GM19468 (cell line): ENCODE measurements around the gene UGDH.
"Not testable (repeated sequence)": the region's sequence is repeated elsewhere in the genome, so short reads cannot be mapped to it uniquely, and the experiment has no call there.

Experiments
- ATAC-seq: cut with Tn5 transposase; IDR thresholded peaks from one replicate; pipeline ENCODE4 v1.9.1; 2021; ENCODE audit warnings: mild to moderate bottlenecking, moderate library complexity, moderate number of reproducible peaks; ENCODE audit not compliant: unreplicated experiment; ENCODE audit errors: extremely low read depth

Gene UGDH

GRCh38 chr4:39530682-39531081 is 3.4 kb upstream of the UGDH start:
- no peak for ATAC-seq

DNA sequence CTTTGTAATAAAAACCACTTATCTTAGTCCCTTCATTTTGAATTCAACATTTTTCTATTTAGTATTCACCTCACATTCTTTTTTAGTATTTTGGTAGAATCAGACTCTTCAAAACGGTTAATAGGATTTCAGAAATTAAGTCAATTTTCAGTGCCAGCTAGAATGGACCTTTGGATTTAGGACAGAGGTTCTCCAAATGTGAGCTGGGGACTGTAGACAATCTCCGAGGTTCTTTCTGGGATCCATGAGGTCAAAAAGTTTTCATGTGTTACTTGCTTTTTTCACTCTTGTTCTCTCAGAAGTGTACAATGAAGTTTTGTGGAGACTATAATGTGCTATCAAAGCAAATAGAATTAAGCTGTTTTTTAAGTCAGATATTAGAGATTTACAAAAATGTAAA is 2.3 kb upstream of the UGDH start:
- no peak for ATAC-seq

DNA sequence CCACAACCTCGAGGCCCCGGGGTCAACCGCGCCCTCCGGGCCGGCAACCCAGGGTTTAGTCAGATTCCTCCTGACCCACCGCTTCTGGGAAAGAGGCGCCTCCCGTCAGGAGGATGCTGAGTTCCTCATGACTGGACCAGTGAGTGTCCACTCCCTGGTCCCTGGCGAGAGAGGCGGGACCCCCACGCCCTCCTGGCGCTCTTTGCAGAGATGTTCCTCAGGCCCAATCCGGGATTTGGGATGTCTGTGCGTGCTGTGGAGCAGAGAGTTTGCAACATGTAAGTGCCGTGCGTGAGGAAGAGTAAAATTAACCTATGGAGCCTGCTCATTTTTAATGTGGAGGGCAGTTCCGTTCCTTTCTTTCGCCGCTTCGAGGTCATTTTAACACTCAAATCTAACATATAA is 824 bp upstream of the UGDH start:
- no peak for ATAC-seq

DNA sequence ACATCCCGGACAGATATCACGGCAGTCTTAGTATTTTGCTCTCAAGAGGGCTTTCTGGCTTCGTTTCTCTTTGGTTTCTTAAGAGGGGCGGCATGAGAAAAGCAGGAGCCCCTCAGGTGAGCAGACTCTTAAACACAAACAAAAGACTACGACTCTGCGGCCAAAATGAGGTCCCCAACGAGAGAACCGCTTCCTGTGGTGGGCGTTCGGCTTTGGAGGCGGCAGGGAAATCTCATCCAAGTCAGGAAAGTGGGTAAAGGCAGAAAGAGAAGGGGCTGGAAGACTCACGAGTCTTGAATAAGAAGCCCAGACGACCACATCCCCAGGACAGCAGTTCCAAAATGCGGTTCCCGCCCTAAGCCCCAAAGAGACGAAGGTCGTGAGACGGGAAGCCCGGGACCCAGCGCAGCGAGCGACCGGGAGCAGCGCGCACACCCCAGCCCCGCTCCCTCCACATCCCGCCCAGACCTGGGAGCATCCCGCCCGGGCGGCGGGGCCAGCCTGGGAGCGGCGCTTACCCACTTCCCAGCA is 409 bp downstream of the UGDH start:
- no peak for ATAC-seq

DNA sequence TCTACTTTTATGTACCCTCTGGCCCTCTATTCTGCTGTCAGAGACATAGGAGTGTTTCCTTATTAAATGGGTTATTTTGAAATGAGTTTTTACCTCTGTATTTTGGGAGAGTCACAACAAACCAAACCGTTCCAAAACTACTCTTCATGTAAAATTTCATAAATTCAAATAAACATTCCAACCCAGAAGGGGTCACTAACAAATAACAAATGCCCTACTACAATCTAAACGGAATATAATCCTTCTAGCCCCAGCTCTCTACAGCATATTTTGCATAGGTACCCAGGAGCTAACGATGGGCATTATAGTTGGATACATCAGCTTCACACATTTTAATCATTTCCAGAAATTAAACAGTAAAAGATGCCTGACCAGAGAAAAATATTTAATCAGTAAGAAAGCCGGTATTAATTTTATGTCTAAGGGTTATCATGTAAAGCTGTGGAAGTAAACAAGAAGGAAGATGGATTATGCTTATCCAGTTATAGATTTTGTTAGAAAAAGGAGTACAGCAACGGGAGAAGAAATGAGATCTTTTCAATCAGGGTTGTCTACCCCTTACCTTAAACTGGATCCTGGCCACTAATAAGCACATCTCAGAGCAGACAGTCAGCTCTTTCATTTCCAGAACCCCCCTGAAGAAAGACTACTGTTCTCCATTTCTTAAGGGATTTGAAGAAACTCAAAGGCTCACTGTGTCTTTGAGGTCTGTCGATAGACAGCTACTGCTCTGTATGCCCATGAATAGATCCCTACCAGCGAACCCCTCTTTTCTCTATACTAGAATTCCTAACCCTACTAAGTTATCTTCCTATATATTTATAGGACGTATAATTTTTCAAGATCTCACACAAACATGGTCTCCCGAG is 1.2 kb downstream of the UGDH start:
- no peak for ATAC-seq

GRCh38 chr4:39524161-39524957 is 2.9 kb downstream of the UGDH start:
- no peak for ATAC-seq

DNA sequence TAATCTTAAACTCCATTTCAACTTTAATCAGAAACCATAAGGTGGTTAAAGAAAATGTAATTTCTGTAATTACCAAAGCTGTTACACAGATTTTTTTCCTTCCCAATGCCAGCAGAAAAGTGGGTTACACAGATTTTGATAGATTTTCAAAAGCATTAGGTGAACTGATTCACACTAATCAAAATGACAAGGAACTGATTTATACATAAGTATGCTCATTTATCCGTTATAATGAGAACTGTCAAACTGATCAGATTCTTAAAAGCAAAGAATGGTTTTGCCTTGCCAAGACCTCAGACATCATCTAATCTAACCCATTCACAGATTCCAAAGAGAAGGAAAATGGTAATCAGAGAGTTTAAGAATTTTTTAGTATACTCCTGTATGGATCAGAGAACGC is 5.2 kb downstream of the UGDH start:
- ATAC-seq: no peak

- ATAC-seq: no peak
Observed at GRCh38 chr4:39521253-39521919, 5.9 kb downstream of the UGDH start.

- ATAC-seq: no peak
Observed at GRCh38 chr4:39518484-39518883, 8.8 kb downstream of the UGDH start.

DNA sequence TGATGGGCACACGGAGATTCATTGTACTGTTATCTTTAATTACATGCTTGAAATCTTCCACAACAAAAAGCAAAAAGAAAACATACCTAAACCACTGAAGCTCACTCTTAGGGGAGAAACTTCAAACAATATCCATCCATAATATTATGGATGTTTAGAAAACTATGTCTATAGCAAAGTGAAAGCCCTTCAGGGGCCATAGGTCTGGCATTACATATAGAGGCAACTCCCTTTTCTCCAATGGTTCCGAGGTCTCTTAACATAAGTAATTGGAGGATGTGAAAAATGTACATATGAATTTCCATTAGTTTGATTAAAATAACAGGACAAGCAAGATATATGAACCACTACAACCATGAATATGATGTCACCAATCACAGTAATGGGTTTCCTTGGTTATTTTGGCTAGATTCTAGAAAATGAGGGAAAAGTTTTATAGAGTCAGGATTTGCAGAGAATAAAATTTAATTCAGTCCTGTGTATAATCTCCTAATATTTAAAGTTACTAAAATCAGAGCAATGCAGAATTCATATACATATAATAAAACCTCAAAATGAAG is 10.8 kb downstream of the UGDH start:
- no peak for ATAC-seq

DNA sequence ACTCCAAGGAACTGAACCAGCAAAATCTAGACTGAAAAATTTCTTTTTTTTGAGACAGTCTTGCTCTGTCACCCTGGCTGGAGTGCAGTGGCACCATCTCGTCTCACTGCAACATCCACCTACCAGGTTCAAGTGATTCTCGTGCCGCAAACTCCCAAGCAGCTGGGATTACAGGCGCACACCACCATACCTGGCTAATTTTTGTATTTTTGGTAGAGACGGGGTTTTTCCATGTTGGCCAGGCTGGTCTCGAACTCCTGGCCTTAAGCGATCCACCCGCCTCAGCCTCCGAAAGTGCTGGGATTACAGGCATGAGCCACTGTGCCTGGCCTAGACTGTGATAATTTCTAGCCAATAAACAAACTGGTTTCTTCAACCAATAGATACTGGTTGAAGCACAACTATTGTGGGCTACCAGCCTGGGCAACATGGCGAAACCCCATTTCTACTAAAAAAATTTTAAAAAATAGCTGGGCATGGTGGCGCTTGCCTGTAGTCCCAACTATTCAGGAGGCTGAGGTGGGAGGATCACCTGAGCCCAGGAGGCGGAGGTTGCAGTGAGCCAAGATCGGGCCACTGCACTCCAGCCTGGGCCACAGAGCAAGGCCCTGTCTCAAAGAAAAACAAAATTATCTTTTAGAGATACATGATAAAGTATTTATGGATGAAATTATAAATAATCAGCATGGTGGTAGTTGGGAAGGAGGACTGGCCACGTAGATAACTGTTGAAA is 11.4 kb downstream of the UGDH start:
- ATAC-seq: not testable (repeated sequence)

DNA sequence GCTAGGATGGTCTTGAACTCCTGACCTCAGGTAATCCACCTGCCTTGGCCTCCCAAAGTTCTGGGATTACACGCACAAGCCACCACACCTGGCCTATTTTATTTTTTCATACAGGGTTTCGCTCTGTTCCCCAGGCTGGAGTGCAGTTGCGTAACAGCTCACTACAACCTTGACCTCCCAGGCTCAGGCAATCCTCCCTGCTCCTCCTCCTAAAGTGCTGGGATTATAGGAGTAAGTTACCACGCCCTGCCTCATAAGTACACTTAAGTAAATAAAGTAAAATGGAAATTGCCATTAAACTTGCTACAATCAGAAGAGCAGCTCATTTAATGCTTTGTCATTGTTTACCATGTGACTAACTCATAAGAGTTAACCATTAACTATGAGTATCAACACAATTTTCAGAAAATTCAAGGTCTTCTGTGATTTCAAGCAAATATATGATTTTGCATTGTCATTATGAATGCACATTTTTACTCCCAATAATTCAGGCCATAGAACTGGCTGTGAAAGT is 12.3 kb downstream of the UGDH start:
- ATAC-seq: no peak

GRCh38 chr4:39514266-39514665 is 13.0 kb downstream of the UGDH start:
- not testable (repeated sequence) for ATAC-seq

GRCh38 chr4:39510348-39510929 is 16.8 kb downstream of the UGDH start:
- ATAC-seq: no peak

GRCh38 chr4:39505581-39505980 is 21.7 kb downstream of the UGDH start:
- ATAC-seq: no peak

DNA sequence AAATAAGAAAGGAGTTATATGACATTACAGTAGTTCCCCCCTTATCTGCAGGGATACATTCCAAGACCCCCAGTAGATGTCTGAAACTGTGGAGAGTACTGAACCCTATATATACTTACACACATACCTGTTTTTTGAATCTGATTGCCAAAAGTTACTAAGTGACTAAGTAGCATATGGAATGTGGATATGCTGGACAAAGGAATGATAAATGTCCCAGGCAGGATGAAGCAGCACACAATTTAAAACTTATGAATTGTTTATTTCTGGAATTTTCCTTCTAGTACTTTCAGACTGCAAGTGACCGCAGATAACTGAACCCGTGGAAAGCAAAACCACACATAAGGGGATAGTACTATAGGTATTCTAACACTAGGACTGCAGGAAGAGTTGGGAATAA is 22.7 kb downstream of the UGDH start:
- ATAC-seq: no peak

- ATAC-seq: not testable (repeated sequence)
Observed at GRCh38 chr4:39502664-39503035, 24.6 kb downstream of the UGDH start.

- no peak for ATAC-seq
Observed at GRCh38 chr4:39502019-39502663, 25.1 kb downstream of the UGDH start.

GRCh38 chr4:39498727-39499020 is 28.6 kb downstream of the UGDH start:
- ATAC-seq: no peak
